Prostate gland (tissue), 2 donors: ENCODE data around the gene CABP2. TPM values are rescaled to one million over a fixed set of nuclear protein-coding genes. Genes with fewer than 3 reads are reported as not detected.

Experiments used
- DNase-seq: peaks from one replicate; pipeline ENCODE4 v3.0.0-alpha.2; 2019; ENCODE audit warnings: low spot score
- H3K27ac ChIP-seq, 2 donors: fragments of 200-600 bp; sonication (generic); 2 replicates each; pipeline ENCODE4 v1.5.1; 2017 to 2019
- H3K27me3 ChIP-seq: fragments of 200-600 bp; sonication (generic); replicated peaks from 2 replicates; pipeline ENCODE4 v1.5.1; 2019; ENCODE audit not compliant: insufficient read depth
- H3K36me3 ChIP-seq, 2 donors: fragments of 200-600 bp; sonication (generic); 1 replicate in 1 of 2; 2 replicates in 1 of 2; pipeline versions ENCODE4 v1.5.1 to v1.8.1; 2017 to 2019
- H3K4me1 ChIP-seq: fragments of 200-600 bp; sonication (generic); replicated peaks from 2 replicates; pipeline ENCODE4 v1.5.1; 2019
- H3K4me3 ChIP-seq, 2 donors: fragments of 200-600 bp; sonication (generic); 2 replicates each; pipeline ENCODE4 v1.5.1; 2017 to 2019
- H3K9me3 ChIP-seq: fragments of 200-600 bp; sonication (generic); 2 replicates; pipeline ENCODE4 v1.5.1; 2017
- CTCF ChIP-seq, 4 experiments: fragments of 200-600 bp in 2 of 4; fragments of 450-650 bp in 2 of 4; sonication (generic) in 2 of 4; IDR thresholded peaks; 1 replicate in 3 of 4; 2 replicates in 1 of 4; pipeline ENCODE4 v1.5.1; 2016 to 2019; ENCODE audit warnings: antibody characterized with exemption in 4 of 4, mild to moderate bottlenecking in 2 of 4, moderate library complexity in 2 of 4
- POLR2A ChIP-seq: fragments of 450-650 bp; IDR thresholded peaks from one replicate; pipeline ENCODE4 v1.6.1; 2016; ENCODE audit warnings: antibody characterized with exemption, mild to moderate bottlenecking
- POLR2AphosphoS5 ChIP-seq: sonication (generic); formaldehyde crosslinking; IDR thresholded peaks from one replicate; pipeline ENCODE4 v1.6.1; 2017; ENCODE audit warnings: antibody characterized with exemption
- WGBS: methylation state at CpG from one replicate; pipeline ENCODE4 v1.1.5; 2018; 5-methylcytosine and 5-hydroxymethylcytosine counted together
- intact Hi-C: fragments of 100-400 bp; cut with DNase I; formaldehyde crosslinking; loops from one replicate; pipeline ENCODE4 v1.14.2; 2022
- total RNA-seq, 2 donors: library from RNA; depleted of rRNA; stranded (reverse); fragments of >200 nt; gene quantifications; one replicate each; pipeline ENCODE4 v1.1.0, GENCODE V29; 2016

The CABP2 gene
- total RNA-seq, 2 donors from 2014 or later, result not detected

GRCh38 chr11:67491276-67492068 lies 31.8 kb downstream of the CABP2 start:
- no peaks in the 10 kb centered on the region for H3K27me3 ChIP-seq
- WGBS, result 84% methylated on average over 23 of the region's 24 CpGs
- DNase-seq, result no peak
- H3K9me3 ChIP-seq, result no peaks in the 10 kb centered on the region
- intact Hi-C loops, result no loop called here
- H3K27ac ChIP-seq, result no peak overlapping the region
- no peak overlapping the region for H3K4me3 ChIP-seq
- H3K36me3 ChIP-seq, result no peaks in the 10 kb centered on the region
- H3K4me1 ChIP-seq, result no peaks in the 10 kb centered on the region
- no peak for TF ChIP-seq POLR2A
- TF ChIP-seq CTCF (IDR thresholded peaks at IDR 0.05), result no peak
- no peak for TF ChIP-seq POLR2AphosphoS5

GRCh38 chr11:67490727-67491065 lies 32.5 kb downstream of the CABP2 start:
- no peak overlapping the region for H3K27ac ChIP-seq
- H3K4me1 ChIP-seq, result no peaks in the 10 kb centered on the region
- no peaks in the 10 kb centered on the region for H3K9me3 ChIP-seq
- no peaks in the 10 kb centered on the region for H3K27me3 ChIP-seq
- DNase-seq, result no peak
- TF ChIP-seq CTCF (IDR thresholded peaks at IDR 0.05) (no peak), POLR2AphosphoS5 (no peak), POLR2A (no peak)
- intact Hi-C loops, result no loop called here
- H3K36me3 ChIP-seq, result no peaks in the 10 kb centered on the region
- H3K4me3 ChIP-seq, result no peak overlapping the region
- WGBS, result 58% methylated on average over 15 of the region's 15 CpGs

GRCh38 chr11:67489885-67490726 lies 33.1 kb downstream of the CABP2 start:
- no peaks in the 10 kb centered on the region for H3K27me3 ChIP-seq
- intact Hi-C loops, result no loop called here
- TF ChIP-seq POLR2AphosphoS5 (no peak), POLR2A (no peak), CTCF (IDR thresholded peaks at IDR 0.05) (no peak)
- no peak for DNase-seq
- H3K27ac ChIP-seq, result no peak overlapping the region
- no peaks in the 10 kb centered on the region for H3K36me3 ChIP-seq
- 88% methylated on average over 22 of the region's 23 CpGs for WGBS
- no peaks in the 10 kb centered on the region for H3K9me3 ChIP-seq
- H3K4me1 ChIP-seq, result no peaks in the 10 kb centered on the region
- no peak overlapping the region for H3K4me3 ChIP-seq

GRCh38 chr11:67489203-67489884 lies 33.9 kb downstream of the CABP2 start:
- H3K9me3 ChIP-seq, result no peaks in the 10 kb centered on the region
- no peaks in the 10 kb centered on the region for H3K36me3 ChIP-seq
- intact Hi-C loops, result no loop called here
- H3K4me1 ChIP-seq, result no peaks in the 10 kb centered on the region
- WGBS, result 64% methylated on average over 14 of the region's 25 CpGs
- no peak overlapping the region for H3K4me3 ChIP-seq
- no peak for TF ChIP-seq POLR2AphosphoS5
- no peak for TF ChIP-seq CTCF (IDR thresholded peaks at IDR 0.05)
- TF ChIP-seq POLR2A, result no peak
- H3K27ac ChIP-seq, result no peak overlapping the region
- no peaks in the 10 kb centered on the region for H3K27me3 ChIP-seq
- DNase-seq, result no peak
